ENCODE results near the gene GANC.
"Not testable (repeated sequence)": the region's sequence is repeated elsewhere in the genome, so short reads cannot be mapped to it uniquely, and the experiment has no call there.

Gene GANC

DNA sequence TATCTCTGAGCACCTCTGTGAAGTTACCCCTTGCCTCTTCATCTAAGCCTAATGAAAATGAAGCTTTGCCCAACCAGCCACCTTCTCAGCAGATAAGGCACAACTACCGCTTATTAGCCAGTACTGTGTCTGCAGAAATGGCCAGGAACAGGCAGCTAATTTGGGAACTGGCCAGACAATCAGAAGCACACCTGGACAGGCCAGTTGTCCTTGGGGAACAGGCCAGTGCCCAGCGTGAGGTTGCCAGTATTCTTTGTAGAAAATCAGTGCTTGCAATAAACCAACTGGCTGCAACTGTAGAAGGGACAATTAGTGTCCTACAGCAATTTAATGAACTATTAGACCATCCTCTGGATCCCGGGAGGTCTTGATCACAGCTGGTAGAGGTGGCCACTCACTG, 10.7 kb downstream of the GANC start:
- no peak overlapping the region for H3K4me3 ChIP-seq (ENCODE audit: low read depth, low read length)
- TF ChIP-seq, protein P1, sequence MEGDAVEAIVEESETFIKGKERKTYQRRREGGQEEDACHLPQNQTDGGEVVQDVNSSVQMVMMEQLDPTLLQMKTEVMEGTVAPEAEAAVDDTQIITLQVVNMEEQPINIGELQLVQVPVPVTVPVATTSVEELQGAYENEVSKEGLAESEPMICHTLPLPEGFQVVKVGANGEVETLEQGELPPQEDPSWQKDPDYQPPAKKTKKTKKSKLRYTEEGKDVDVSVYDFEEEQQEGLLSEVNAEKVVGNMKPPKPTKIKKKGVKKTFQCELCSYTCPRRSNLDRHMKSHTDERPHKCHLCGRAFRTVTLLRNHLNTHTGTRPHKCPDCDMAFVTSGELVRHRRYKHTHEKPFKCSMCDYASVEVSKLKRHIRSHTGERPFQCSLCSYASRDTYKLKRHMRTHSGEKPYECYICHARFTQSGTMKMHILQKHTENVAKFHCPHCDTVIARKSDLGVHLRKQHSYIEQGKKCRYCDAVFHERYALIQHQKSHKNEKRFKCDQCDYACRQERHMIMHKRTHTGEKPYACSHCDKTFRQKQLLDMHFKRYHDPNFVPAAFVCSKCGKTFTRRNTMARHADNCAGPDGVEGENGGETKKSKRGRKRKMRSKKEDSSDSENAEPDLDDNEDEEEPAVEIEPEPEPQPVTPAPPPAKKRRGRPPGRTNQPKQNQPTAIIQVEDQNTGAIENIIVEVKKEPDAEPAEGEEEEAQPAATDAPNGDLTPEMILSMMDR (IDR thresholded peaks at IDR 0.05; ENCODE audit: low read depth, low read length): no peak

DNA sequence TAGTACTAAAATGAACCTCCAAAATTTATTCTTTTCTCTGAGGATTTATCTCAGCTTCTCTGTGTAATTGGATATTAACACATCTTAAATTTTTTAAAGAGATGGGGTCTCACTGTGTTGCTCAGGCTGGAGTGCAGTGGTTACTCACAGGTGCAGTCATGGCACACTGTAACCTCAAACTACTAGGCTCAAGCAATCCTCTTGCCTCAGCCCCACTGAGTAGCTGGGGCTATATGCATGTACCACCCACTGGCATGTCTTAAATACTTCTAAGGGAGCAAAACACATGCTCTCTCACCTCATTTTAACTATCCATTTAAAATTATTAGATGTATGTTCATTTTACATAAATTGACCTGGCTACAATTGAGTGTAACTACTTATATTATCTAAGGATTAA, 11.6 kb downstream of the GANC start:
- H3K4me3 ChIP-seq (ENCODE audit: low read depth, low read length): no peak overlapping the region
- TF ChIP-seq, protein P1 (IDR thresholded peaks at IDR 0.05; ENCODE audit: low read depth, low read length): no peak

DNA sequence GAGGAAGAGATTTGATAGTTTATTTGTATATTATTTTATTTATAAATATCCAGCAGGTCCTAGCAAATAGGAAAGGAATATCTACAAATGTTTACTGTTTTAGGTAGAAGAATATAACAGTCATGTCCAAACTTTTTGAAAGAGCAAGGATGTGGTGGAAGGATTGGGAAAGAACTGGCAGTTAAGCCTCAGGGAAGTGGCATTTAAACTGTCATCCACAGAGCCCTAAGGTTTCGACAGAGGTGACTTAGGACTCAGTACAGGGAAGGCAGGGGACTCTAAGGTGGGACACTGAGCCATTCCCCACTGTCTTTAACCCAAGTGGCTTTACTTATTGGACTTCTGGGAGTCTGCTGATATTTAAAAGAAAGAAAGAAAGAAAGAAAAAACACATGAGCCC, 12.0 kb downstream of the GANC start:
- TF ChIP-seq, protein P1 (IDR thresholded peaks at IDR 0.05; ENCODE audit: low read depth, low read length): no peak
- no peak overlapping the region for H3K4me3 ChIP-seq (ENCODE audit: low read depth, low read length)

DNA sequence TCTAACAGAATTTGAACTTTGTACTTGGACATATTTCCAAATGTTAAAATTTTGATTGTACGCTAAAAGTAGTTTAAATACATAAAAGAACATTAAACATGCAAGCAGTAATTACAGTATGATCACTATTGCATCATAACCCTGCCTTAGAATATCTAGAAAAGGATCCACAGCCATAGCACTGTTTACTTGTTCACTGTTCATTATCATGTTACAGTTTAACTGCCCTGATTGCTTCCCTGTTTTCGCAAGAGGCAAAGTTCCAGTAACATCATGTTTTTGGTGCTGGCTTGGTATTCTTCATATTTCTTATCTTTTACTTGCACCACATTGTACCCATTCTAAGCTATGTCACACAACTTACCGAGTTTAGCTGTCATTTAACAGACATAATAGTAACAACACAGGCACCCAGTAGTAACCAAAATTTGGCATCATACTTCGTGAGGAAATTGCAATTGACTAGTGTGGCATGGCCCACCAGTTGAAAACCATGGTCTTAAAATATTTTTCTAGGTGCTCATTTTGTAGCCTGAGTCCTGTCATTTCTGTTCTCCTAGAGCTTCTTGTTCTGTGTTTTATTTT, 13.5 kb downstream of the GANC start:
- H3K4me3 ChIP-seq (ENCODE audit: low read depth, low read length): no peak overlapping the region
- TF ChIP-seq, protein P1 (IDR thresholded peaks at IDR 0.05; ENCODE audit: low read depth, low read length): no peak

DNA sequence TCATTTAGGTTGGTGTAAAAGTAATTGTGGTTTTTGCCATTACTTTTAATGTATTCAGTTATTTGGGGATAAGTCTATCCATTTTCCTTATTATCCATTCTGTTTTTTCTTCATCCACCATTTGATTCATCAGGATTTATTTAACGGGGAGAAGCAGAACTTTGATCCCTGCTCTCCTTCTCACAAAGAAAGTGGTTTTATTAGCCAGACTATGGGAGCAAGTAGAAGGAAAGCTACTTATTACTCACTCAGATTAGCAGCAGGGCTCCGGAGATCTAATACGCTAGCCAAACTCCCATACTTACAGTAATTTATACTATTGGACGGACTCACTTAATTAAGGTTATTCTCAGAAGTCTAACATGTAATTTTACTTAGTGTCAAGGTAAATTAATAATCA, 14.9 kb downstream of the GANC start:
- no peak overlapping the region for H3K4me3 ChIP-seq (ENCODE audit: low read depth, low read length)
- TF ChIP-seq, protein P1 (IDR thresholded peaks at IDR 0.05; ENCODE audit: low read depth, low read length): no peak

DNA sequence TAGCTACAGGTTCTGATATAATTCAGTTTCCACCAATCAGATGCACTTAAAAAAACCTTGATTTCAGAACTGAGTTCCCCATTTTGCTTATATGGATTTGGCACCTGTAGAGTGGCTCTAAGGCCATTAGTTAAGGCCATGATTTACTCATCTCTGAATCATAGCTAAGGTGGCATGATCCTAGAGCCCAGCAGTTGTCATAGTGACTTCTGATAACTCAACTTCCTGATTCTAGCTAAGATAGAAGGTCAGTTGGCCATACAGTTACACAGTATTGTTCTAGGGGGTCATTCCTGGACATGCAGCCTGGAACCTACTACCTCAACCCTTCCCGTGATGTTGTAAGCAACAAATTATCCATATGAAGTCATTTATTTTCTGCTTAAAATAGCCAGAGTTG, 16.2 kb downstream of the GANC start:
- H3K4me3 ChIP-seq (ENCODE audit: low read depth, low read length): no peak overlapping the region
- TF ChIP-seq, protein P1 (IDR thresholded peaks at IDR 0.05; ENCODE audit: low read depth, low read length): no peak

DNA sequence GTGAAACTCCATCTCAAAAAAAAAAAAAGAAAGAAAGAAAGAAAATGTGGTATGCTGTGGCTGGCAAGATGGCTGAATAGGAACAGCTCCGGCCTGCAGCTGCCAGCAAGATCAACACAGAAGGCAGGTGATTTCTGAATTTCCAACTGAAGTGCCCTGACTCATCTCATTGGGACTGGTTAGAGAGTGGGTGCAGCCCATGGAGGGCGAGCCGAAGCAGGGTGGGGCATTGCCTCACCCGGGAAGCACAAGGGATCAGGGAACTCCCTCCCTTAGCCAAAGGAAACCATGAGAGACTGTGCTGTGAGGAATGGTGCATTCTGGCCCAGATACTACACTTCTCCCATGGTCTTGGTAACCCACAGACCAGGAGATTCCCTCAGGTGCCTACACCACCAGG, 28.0 kb downstream of the GANC start:
- not testable (repeated sequence) for H3K4me3 ChIP-seq (ENCODE audit: low read depth, low read length)

DNA sequence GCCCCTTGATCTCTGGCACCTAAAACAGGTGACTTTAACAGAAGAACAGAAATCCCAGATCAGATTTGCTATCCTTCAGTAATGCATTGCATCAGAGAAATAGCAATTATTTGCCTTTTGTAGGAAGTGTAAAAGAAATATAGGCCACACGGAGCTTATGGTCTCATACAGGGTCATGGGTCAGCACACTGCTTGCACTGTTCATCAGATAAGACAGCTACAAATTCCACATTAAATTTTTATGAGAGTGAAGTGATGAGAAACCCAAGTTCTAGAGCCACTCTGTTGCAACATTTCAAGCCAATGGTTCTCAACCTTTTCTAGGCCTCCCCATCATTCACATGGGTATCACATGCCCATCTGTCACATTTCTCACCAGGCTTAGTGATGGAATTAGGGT, 33.7 kb downstream of the GANC start:
- no peak overlapping the region for H3K4me3 ChIP-seq (ENCODE audit: low read depth, low read length)
- TF ChIP-seq, protein P1 (IDR thresholded peaks at IDR 0.05; ENCODE audit: low read depth, low read length): no peak

Measured in WI38 (cell line).